DOHH2 (cell line): ENCODE data around the gene HMG20A.

Experiments used
- H3F3A ChIP-seq: fragments of 200-600 bp; sonication (generic), shearing (Covaris generic); 2 replicates; pipeline ENCODE4 v1.6.0; 2016; ENCODE audit warnings: antibody characterized with exemption, mild to moderate bottlenecking; ENCODE audit not compliant: control insufficient read depth, insufficient read depth
- H3K27ac ChIP-seq: fragments of 200-600 bp; sonication (generic); 2 replicates; pipeline ENCODE4 v1.5.1; 2014; ENCODE audit warnings: low read depth, mild to moderate bottlenecking, low read length, moderate library complexity
- H3K27me3 ChIP-seq: fragments of 200-600 bp; sonication (generic); 2 replicates; pipeline ENCODE4 v1.6.1; 2014; ENCODE audit warnings: mild to moderate bottlenecking, low read length, mixed read lengths; ENCODE audit not compliant: control insufficient read depth
- H3K36me3 ChIP-seq: fragments of 200-600 bp; sonication (generic); 2 replicates; pipeline ENCODE4 v1.6.1; 2014; ENCODE audit warnings: mild to moderate bottlenecking, low read length, moderate library complexity, mixed read lengths; ENCODE audit not compliant: control insufficient read depth
- H3K4me1 ChIP-seq: fragments of 200-600 bp; sonication (generic); 2 replicates; pipeline ENCODE4 v1.6.1; 2014; ENCODE audit warnings: mild to moderate bottlenecking, low read length, mixed read lengths; ENCODE audit not compliant: control insufficient read depth
- H3K4me2 ChIP-seq: fragments of 200-600 bp; sonication (generic); 2 replicates; pipeline ENCODE4 v1.6.0; 2014; ENCODE audit warnings: mild to moderate bottlenecking, low read length, moderate library complexity
- H3K4me3 ChIP-seq: fragments of 200-600 bp; sonication (generic); 2 replicates; pipeline ENCODE4 v1.5.1; 2014; ENCODE audit warnings: mild to moderate bottlenecking, low read length, mixed read lengths
- H3K79me2 ChIP-seq: fragments of 200-600 bp; sonication (generic); 2 replicates; pipeline ENCODE4 v1.6.1; 2014; ENCODE audit warnings: mild to moderate bottlenecking, low read length, mixed read lengths; ENCODE audit not compliant: control insufficient read depth
- H3K9me2 ChIP-seq: fragments of 200-600 bp; sonication (generic); replicated peaks from 2 replicates; pipeline ENCODE4 v1.6.1; 2014; ENCODE audit warnings: mild to moderate bottlenecking, low read length, mixed read lengths; ENCODE audit not compliant: control insufficient read depth
- H3K9me3 ChIP-seq: fragments of 200-600 bp; sonication (generic); 2 replicates; pipeline ENCODE4 v1.6.1; 2014; ENCODE audit warnings: antibody characterized with exemption, low read length, mixed read lengths; ENCODE audit not compliant: control insufficient read depth, insufficient read depth
- H4K20me1 ChIP-seq: fragments of 200-600 bp; sonication (generic); 2 replicates; pipeline ENCODE4 v1.6.0; 2014; ENCODE audit warnings: low read depth, mild to moderate bottlenecking, antibody characterized with exemption, low read length, moderate library complexity; ENCODE audit not compliant: control insufficient read depth, insufficient read depth
- CTCF ChIP-seq: fragments of 200-600 bp; sonication (generic); IDR thresholded peaks from one replicate; pipeline ENCODE4 v1.5.1; 2014; ENCODE audit warnings: antibody characterized with exemption, mild to moderate bottlenecking, low read depth, low read length; ENCODE audit not compliant: poor library complexity, severe bottlenecking
- EZH2phosphoT487 ChIP-seq: fragments of 200-600 bp; sonication (generic); IDR thresholded peaks from 2 replicates; pipeline ENCODE4 v1.6.1; 2017; ENCODE audit warnings: borderline replicate concordance, mild to moderate bottlenecking, antibody characterized with exemption, low read length, moderate library complexity, mixed read lengths

Gene HMG20A

GRCh38 chr15:77502379-77503095 lies 81.8 kb downstream of the HMG20A start:
- H3K9me3 ChIP-seq, result no peaks in the 10 kb centered on the region
- H3K27ac ChIP-seq, result no peak overlapping the region
- H3K9me2 ChIP-seq, result no peaks in the 10 kb centered on the region
- H3K79me2 ChIP-seq, result no peaks in the 10 kb centered on the region
- H3F3A ChIP-seq, result no peaks in the 10 kb centered on the region
- no peaks in the 10 kb centered on the region for H3K36me3 ChIP-seq
- H3K4me1 ChIP-seq, result peaks cover 10% of the 10 kb centered on the region
- TF ChIP-seq CTCF, result no peak
- no peak for TF ChIP-seq EZH2phosphoT487
- H3K4me3 ChIP-seq, result no peak overlapping the region
- H4K20me1 ChIP-seq, result no peaks in the 10 kb centered on the region
- no peaks in the 10 kb centered on the region; the same call in 1 of the 2 replicates for H3K27me3 ChIP-seq
- H3K4me2 ChIP-seq, result no peak overlapping the region

- H3K27ac ChIP-seq, result no peak overlapping the region
- H3F3A ChIP-seq, result no peaks in the 10 kb centered on the region
- H3K9me2 ChIP-seq, result no peaks in the 10 kb centered on the region
- H3K4me3 ChIP-seq, result no peak overlapping the region
- no peak overlapping the region for H3K4me2 ChIP-seq
- H3K27me3 ChIP-seq, result no peaks in the 10 kb centered on the region; the same call in 1 of the 2 replicates
- H3K9me3 ChIP-seq, result no peaks in the 10 kb centered on the region
- no peaks in the 10 kb centered on the region for H4K20me1 ChIP-seq
- H3K4me1 ChIP-seq, result peaks cover 17% of the 10 kb centered on the region
- H3K79me2 ChIP-seq, result no peaks in the 10 kb centered on the region
- TF ChIP-seq CTCF, result no peak
- TF ChIP-seq EZH2phosphoT487, result no peak
- no peaks in the 10 kb centered on the region for H3K36me3 ChIP-seq
Observed at GRCh38 chr15:77503240-77503639, 82.6 kb downstream of the HMG20A start.

GRCh38 chr15:77503764-77504163 lies 83.1 kb downstream of the HMG20A start:
- Histone ChIP-seq H3K79me2 (no peaks in the 10 kb centered on the region), H3K36me3 (no peaks in the 10 kb centered on the region), H3K9me3 (no peaks in the 10 kb centered on the region), H3K4me1 (peaks cover 23% of the 10 kb centered on the region), H3K4me3 (no peak overlapping the region), H3K9me2 (no peaks in the 10 kb centered on the region), H3K27ac (no peak overlapping the region), H3K27me3 (no peaks in the 10 kb centered on the region; the same call in 1 of the 2 replicates), H3K4me2 (no peak overlapping the region), H3F3A (no peaks in the 10 kb centered on the region), H4K20me1 (no peaks in the 10 kb centered on the region)
- TF ChIP-seq EZH2phosphoT487, result no peak
- TF ChIP-seq CTCF, result no peak
